ENCODE measurements around the gene NFE2L1. TPM values are rescaled to one million over a fixed set of nuclear protein-coding genes. Genes with fewer than 3 reads are reported as not detected.

The NFE2L1 gene
- total and polyA plus RNA-seq, 2 of the 8 experiments (the other 6 are each of a cell fraction or from before 2014, with no cell fraction given) = 140 to 143 TPM

GRCh38 chr17:48031966-48032365 lies 16.2 kb upstream of the NFE2L1 start (continued):
- TF ChIP-seq CTBP2 (IDR thresholded peaks at IDR 0.05; ENCODE audit: borderline replicate concordance, insufficient read depth, insufficient read length, low read length) = no peak

Data from H1 (cell line).